K562 (cell line): ENCODE data around the gene POLR2L. TPM values are rescaled to one million over a fixed set of nuclear protein-coding genes. Genes with fewer than 3 reads are reported as not detected.
A peak's percentile ranks its signal among the peaks of the same experiment; 100 is the strongest.

Experiments used
- ARID1B ChIP-seq: fragments of 450-650 bp; IDR thresholded peaks from 2 replicates; pipeline ENCODE4 v1.6.1; 2016; ENCODE audit warnings: antibody characterized with exemption, mild to moderate bottlenecking, inconsistent platforms
- GATAD2A ChIP-seq: fragments of 450-650 bp; IDR thresholded peaks from 2 replicates; pipeline ENCODE4 v1.6.1; 2017
- KLF1 ChIP-seq: fragments of 450-650 bp; IDR thresholded peaks from 2 replicates; pipeline ENCODE4 v1.6.1; 2016; ENCODE audit warnings: missing genetic modification characterization, missing compliant biosample characterization
- MTA1 ChIP-seq: fragments of 450-650 bp; IDR thresholded peaks from 2 replicates; pipeline ENCODE4 v1.6.1; 2017; ENCODE audit warnings: borderline replicate concordance
- MYC ChIP-seq, 2 experiments: fragments of 250-450 bp in 1 of 2; sonication (Bioruptor Pico) in 1 of 2; IDR thresholded peaks; 2 replicates each; pipeline versions ENCODE4 v1.5.1 to v1.6.1; 2012 to 2021; ENCODE audit warnings: low read depth in 2 of 2, borderline replicate concordance in 1 of 2, improper control_type of control experiment in 1 of 2, low read length in 1 of 2, mild to moderate bottlenecking in 1 of 2, moderate library complexity in 1 of 2
- NFE2 ChIP-seq: IDR thresholded peaks from 2 replicates; pipeline ENCODE4 v1.6.1; 2014; ENCODE audit warnings: antibody characterized with exemption, low read depth
- NR2C1 ChIP-seq, 2 experiments: fragments of 450-650 bp; IDR thresholded peaks; 2 replicates each; pipeline ENCODE4 v1.6.1; 2017; ENCODE audit warnings: mild to moderate bottlenecking in 2 of 2, antibody characterized with exemption in 1 of 2, inconsistent platforms in 1 of 2, missing compliant biosample characterization in 1 of 2, missing genetic modification characterization in 1 of 2
- POLR2H ChIP-seq: IDR thresholded peaks from 2 replicates; pipeline ENCODE4 v1.6.1; 2016; ENCODE audit warnings: missing genetic modification characterization, low read depth, mild to moderate bottlenecking, control low read depth, missing compliant biosample characterization, moderate library complexity
- PRMT5 ChIP-seq: sonication (generic); formaldehyde crosslinking; IDR thresholded peaks from 2 replicates; pipeline ENCODE4 v1.5.0; 2020; ENCODE audit warnings: missing genetic modification reagents
- RCOR1 ChIP-seq, 2 experiments: IDR thresholded peaks; 2 replicates each; pipeline ENCODE4 v1.6.1; 2012; ENCODE audit warnings: low read depth in 2 of 2, low read length in 2 of 2, borderline replicate concordance in 1 of 2, improper control_type of control experiment in 1 of 2
- STAT5A ChIP-seq: IDR thresholded peaks from 2 replicates; pipeline ENCODE4 v1.6.1; 2012; ENCODE audit warnings: low read length, inconsistent platforms, borderline replicate concordance
- TFAM ChIP-seq: fragments of 250-450 bp; sonication (Bioruptor Pico); conservative IDR thresholded peaks from 2 replicates; pipeline ENCODE4 v1.5.0; 2021; ENCODE audit warnings: mild to moderate bottlenecking, moderate library complexity
- XRCC5 ChIP-seq: fragments of 200-400 bp; formaldehyde crosslinking; IDR thresholded peaks from 2 replicates; pipeline ENCODE4 v1.6.1; 2017; ENCODE audit warnings: low read depth, mild to moderate bottlenecking, low read length
- ZC3H11A ChIP-seq: IDR thresholded peaks from 2 replicates; pipeline ENCODE4 v1.6.1; 2012; ENCODE audit warnings: low read depth, low read length, improper control_type of control experiment
- ZNF57 ChIP-seq: fragments of 450-650 bp; formaldehyde crosslinking; IDR thresholded peaks from 2 replicates; pipeline ENCODE4 v1.4.0; 2020; ENCODE audit warnings: mild to moderate bottlenecking, moderate library complexity
- polyA plus RNA-seq, 8 experiments: library from polyadenylated mRNA; depleted of rRNA in 4 of 8; stranded (reverse) in 5 of 8; unstranded in 3 of 8; fragments of >200 nt; fragmentation: Nextera tagmentation in 2 of 8; fragmentation: Illumina TruSeq in 1 of 8; extraction: Ambion mirVana in 2 of 8; extraction: Trizol in 1 of 8; gene quantifications; 2 replicates each; pipeline versions ENCODE4 v1.2.1 to v1.2.3, GENCODE V29; 2011 to 2014; ENCODE audit warnings: inconsistent platforms in 1 of 8, missing spikeins in 1 of 8
- total RNA-seq, 7 experiments: library from RNA; depleted of rRNA in 6 of 7; stranded (reverse); fragments of >200 nt in 6 of 7; fragmentation: Illumina TruSeq in 2 of 7; extraction: Trizol in 2 of 7; gene quantifications; 2 replicates each; pipeline versions ENCODE4 v1.2.1 to v1.2.3, GENCODE V29; 2011 to 2021; ENCODE audit warnings: low replicate concordance in 1 of 7
- TF ChIP-seq, protein P1 (sequence below), 2 experiments: fragments of 450-650 bp; formaldehyde crosslinking in 1 of 2; IDR thresholded peaks; 2 replicates each; pipeline versions ENCODE4 v1.4.0 to v1.6.1; 2014 to 2020; ENCODE audit warnings: mild to moderate bottlenecking in 2 of 2, borderline replicate concordance in 1 of 2, low read depth in 1 of 2
- TF ChIP-seq, protein P2 (sequence below): fragments of 250-450 bp; sonication (Bioruptor Pico); IDR thresholded peaks from 2 replicates; pipeline ENCODE4 v1.8.0; 2022; ENCODE audit warnings: moderate library complexity, mild to moderate bottlenecking, inconsistent platforms
- TF ChIP-seq, protein P3 (sequence below): fragments of 250-450 bp; sonication (Bioruptor Pico); IDR thresholded peaks from 2 replicates; pipeline ENCODE4 v1.8.0; 2021; ENCODE audit warnings: moderate library complexity, mild to moderate bottlenecking, inconsistent platforms
- TF ChIP-seq, protein P4 (sequence below): fragments of 250-450 bp; sonication (Bioruptor Pico); IDR thresholded peaks from 2 replicates; pipeline ENCODE4 v1.5.0; 2021

Gene POLR2L
- total and polyA plus RNA-seq, 9 of the 15 experiments (the other 6 are each of a cell fraction or from before 2014, with no cell fraction given) = 38.3 to 688 (median 108) TPM

DNA sequence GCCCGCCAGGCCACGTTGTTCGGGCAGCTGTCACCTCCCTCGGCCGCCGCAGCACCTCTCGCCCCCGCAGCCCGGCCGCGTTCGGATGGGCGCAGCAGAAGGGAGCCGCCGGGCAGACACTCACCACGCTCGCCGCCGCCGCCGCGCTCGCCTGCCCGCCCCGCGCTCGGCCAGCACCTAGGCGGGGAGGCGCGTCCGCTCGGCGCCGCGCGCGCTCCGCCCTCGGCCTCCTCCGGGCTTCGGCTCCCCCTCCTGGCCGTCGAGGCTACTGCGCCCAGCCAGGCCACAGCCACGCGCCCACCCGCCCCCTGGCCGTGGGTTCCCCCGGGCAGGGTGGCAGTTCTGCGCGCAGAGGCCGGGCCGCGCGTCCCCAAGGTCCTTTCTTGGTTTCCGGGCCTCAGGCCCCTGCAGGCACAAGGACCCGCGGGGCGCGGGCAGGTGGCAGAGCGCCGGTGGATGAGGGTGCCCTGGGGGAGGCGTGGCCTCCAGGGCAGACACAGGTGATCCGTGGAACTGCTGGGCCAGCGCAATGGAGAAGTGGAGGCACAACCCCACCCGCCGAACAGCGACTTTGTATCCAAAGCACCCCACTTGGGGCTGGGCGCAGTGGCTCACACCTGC lies 44.1 kb downstream of the POLR2L start, which contains the start of gene SLC25A22 (continued):
- TF ChIP-seq MYC (IDR thresholded peaks at IDR 0.05; ENCODE audit: low read depth, low read length) = peak; percentile 63
- TF ChIP-seq MYC (CRISPR knock-in tag; IDR thresholded peaks at IDR 0.05; ENCODE audit: borderline replicate concordance, low read depth) = no peak
- TF ChIP-seq TFAM = no peak
- no peak for TF ChIP-seq ARID1B
- TF ChIP-seq RCOR1 (IDR thresholded peaks at IDR 0.05; ENCODE audit: borderline replicate concordance in 1 of 2, low read depth in 2 of 2, low read length in 2 of 2) = no peak
- no peak for TF ChIP-seq XRCC5
- no peak for TF ChIP-seq ZC3H11A
- no peak for TF ChIP-seq PRMT5 (CRISPR knock-in tag)
- no peak for TF ChIP-seq STAT5A
- TF ChIP-seq, protein P1, sequence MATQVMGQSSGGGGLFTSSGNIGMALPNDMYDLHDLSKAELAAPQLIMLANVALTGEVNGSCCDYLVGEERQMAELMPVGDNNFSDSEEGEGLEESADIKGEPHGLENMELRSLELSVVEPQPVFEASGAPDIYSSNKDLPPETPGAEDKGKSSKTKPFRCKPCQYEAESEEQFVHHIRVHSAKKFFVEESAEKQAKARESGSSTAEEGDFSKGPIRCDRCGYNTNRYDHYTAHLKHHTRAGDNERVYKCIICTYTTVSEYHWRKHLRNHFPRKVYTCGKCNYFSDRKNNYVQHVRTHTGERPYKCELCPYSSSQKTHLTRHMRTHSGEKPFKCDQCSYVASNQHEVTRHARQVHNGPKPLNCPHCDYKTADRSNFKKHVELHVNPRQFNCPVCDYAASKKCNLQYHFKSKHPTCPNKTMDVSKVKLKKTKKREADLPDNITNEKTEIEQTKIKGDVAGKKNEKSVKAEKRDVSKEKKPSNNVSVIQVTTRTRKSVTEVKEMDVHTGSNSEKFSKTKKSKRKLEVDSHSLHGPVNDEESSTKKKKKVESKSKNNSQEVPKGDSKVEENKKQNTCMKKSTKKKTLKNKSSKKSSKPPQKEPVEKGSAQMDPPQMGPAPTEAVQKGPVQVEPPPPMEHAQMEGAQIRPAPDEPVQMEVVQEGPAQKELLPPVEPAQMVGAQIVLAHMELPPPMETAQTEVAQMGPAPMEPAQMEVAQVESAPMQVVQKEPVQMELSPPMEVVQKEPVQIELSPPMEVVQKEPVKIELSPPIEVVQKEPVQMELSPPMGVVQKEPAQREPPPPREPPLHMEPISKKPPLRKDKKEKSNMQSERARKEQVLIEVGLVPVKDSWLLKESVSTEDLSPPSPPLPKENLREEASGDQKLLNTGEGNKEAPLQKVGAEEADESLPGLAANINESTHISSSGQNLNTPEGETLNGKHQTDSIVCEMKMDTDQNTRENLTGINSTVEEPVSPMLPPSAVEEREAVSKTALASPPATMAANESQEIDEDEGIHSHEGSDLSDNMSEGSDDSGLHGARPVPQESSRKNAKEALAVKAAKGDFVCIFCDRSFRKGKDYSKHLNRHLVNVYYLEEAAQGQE (IDR thresholded peaks at IDR 0.05; ENCODE audit: borderline replicate concordance) = peak; percentile 42; the same call in 1 of the 2 replicates
- TF ChIP-seq, protein P1 (CRISPR knock-in tag; IDR thresholded peaks at IDR 0.05; ENCODE audit: low read depth) = no peak
- 0 out of 2 replicates have a peak, but pooled peaks have one; percentile 26 for TF ChIP-seq MTA1
- TF ChIP-seq KLF1 (tag) = 0 out of 2 replicates have a peak, but pooled peaks have one; percentile 34
- TF ChIP-seq NFE2 = no peak
- TF ChIP-seq NR2C1 (IDR thresholded peaks at IDR 0.05) = no peak
- no peak for TF ChIP-seq NR2C1 (tag; IDR thresholded peaks at IDR 0.05)
- TF ChIP-seq, protein P2, sequence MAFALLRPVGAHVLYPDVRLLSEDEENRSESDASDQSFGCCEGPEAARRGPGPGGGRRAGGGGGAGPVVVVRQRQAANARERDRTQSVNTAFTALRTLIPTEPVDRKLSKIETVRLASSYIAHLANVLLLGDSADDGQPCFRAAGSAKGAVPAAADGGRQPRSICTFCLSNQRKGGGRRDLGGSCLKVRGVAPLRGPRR (CRISPR knock-in tag) = no peak
- TF ChIP-seq, protein P3, sequence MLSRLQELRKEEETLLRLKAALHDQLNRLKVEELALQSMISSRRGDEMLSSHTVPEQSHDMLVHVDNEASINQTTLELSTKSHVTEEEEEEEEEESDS = no peak
- no peak for TF ChIP-seq ZNF57 (CRISPR knock-in tag)
- TF ChIP-seq POLR2H = no peak
- TF ChIP-seq, protein P4, sequence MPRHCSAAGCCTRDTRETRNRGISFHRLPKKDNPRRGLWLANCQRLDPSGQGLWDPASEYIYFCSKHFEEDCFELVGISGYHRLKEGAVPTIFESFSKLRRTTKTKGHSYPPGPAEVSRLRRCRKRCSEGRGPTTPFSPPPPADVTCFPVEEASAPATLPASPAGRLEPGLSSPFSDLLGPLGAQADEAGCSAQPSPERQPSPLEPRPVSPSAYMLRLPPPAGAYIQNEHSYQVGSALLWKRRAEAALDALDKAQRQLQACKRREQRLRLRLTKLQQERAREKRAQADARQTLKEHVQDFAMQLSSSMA (CRISPR knock-in tag) = no peak
- TF ChIP-seq GATAD2A = peak; percentile 90
